SIG-M5 (cell line): ENCODE data around the gene NEUROG3.

Experiments
- DNase-seq: peaks from one replicate; lab custom pipeline; 2025; lab: John Stamatoyannopoulos, UW

Gene NEUROG3

GRCh38 chr10:69573056-69573806 is at the start of gene NEUROG3:
TSS of gene NEUROG3 (minus strand) at chr10:69573422. CDS start at chr10:69573043, 379 bp downstream.
- no peak for DNase-seq

- DNase-seq = no peak
Observed at GRCh38 chr10:69620625-69621024, 47.4 kb upstream of the NEUROG3 start.

- DNase-seq = no peak
Observed at GRCh38 chr10:69619626-69620025, 46.4 kb upstream of the NEUROG3 start.

GRCh38 chr10:69618746-69619145 is 45.5 kb upstream of the NEUROG3 start:
- DNase-seq = no peak

- DNase-seq = no peak
Observed at GRCh38 chr10:69616358-69616757, 43.1 kb upstream of the NEUROG3 start.

- DNase-seq = no peak
Observed at GRCh38 chr10:69614130-69614529, 40.9 kb upstream of the NEUROG3 start.

GRCh38 chr10:69612760-69613159 is 39.5 kb upstream of the NEUROG3 start:
- DNase-seq = no peak

GRCh38 chr10:69609077-69609476 is 35.9 kb upstream of the NEUROG3 start:
- DNase-seq = no peak

GRCh38 chr10:69600761-69601330 is 27.6 kb upstream of the NEUROG3 start:
- no peak for DNase-seq

- DNase-seq = no peak
Observed at GRCh38 chr10:69588358-69588757, 15.1 kb upstream of the NEUROG3 start.

- DNase-seq = no peak
Observed at GRCh38 chr10:69584624-69585023, 11.4 kb upstream of the NEUROG3 start.

GRCh38 chr10:69583106-69583505 is 9.9 kb upstream of the NEUROG3 start:
- no peak for DNase-seq

- no peak for DNase-seq
Observed at GRCh38 chr10:69580435-69580834, 7.2 kb upstream of the NEUROG3 start.

- DNase-seq = no peak
Observed at GRCh38 chr10:69579464-69580060, 6.3 kb upstream of the NEUROG3 start.

GRCh38 chr10:69578508-69578991 is 5.3 kb upstream of the NEUROG3 start:
- no peak for DNase-seq

- DNase-seq = no peak
Observed at GRCh38 chr10:69577268-69578232, 4.3 kb upstream of the NEUROG3 start.

- no peak for DNase-seq
Observed at GRCh38 chr10:69576334-69577011, 3.3 kb upstream of the NEUROG3 start.

GRCh38 chr10:69575164-69575722 is 2.0 kb upstream of the NEUROG3 start:
- no peak for DNase-seq

GRCh38 chr10:69574571-69574978 is 1.4 kb upstream of the NEUROG3 start:
- no peak for DNase-seq

GRCh38 chr10:69572159-69573055 is 815 bp downstream of the NEUROG3 start:
- no peak for DNase-seq
